LHCN-M2 (cell line): ENCODE data around the gene TCOF1. TPM values are rescaled to one million over a fixed set of nuclear protein-coding genes. Genes with fewer than 3 reads are reported as not detected.
"Not testable (repeated sequence)": the region's sequence is repeated elsewhere in the genome, so short reads cannot be mapped to it uniquely, and the experiment has no call there.

Experiments used
- DNase-seq: peaks from one replicate; pipeline ENCODE4 v3.0.0-alpha.2; 2012; ENCODE audit warnings: low read depth
- total RNA-seq: library from RNA; depleted of rRNA; stranded (reverse); fragments of >200 nt; gene quantifications from 2 replicates; pipeline ENCODE4 v1.2.3, GENCODE V29; 2014

Gene TCOF1
- total RNA-seq, 1 experiment from 2014 or later: 42.3 TPM

- no peak for DNase-seq
Measured at GRCh38 chr5:150404535-150404934, 47.0 kb downstream of the TCOF1 start.

- no peak for DNase-seq
Measured at GRCh38 chr5:150404941-150405816, 47.7 kb downstream of the TCOF1 start.

GRCh38 chr5:150406103-150406722 lies 48.7 kb downstream of the TCOF1 start:
- DNase-seq: no peak

GRCh38 chr5:150406723-150407095 lies 49.2 kb downstream of the TCOF1 start:
- no peak for DNase-seq

GRCh38 chr5:150407096-150407720 lies 49.7 kb downstream of the TCOF1 start:
- DNase-seq: no peak

- no peak for DNase-seq
Measured at GRCh38 chr5:150408231-150408943, 50.9 kb downstream of the TCOF1 start.

GRCh38 chr5:150409638-150410523 lies 52.4 kb downstream of the TCOF1 start:
- peak; percentile 86 for DNase-seq

GRCh38 chr5:150410524-150411244 lies 53.2 kb downstream of the TCOF1 start:
- peak; percentile 70 for DNase-seq

- DNase-seq: no peak
Measured at GRCh38 chr5:150411245-150411979, 53.9 kb downstream of the TCOF1 start.

- DNase-seq: no peak
Measured at GRCh38 chr5:150412319-150413175, 55.0 kb downstream of the TCOF1 start, which contains the start of gene CD74. CD74 (minus strand) TSS chr5:150412910; CDS start chr5:150412749, 161 bp downstream.

GRCh38 chr5:150413176-150413901 lies 55.8 kb downstream of the TCOF1 start:
- no peak for DNase-seq

GRCh38 chr5:150413902-150414790 lies 56.6 kb downstream of the TCOF1 start:
- DNase-seq: not testable (repeated sequence)

- DNase-seq: no peak
Measured at GRCh38 chr5:150419630-150420270, 62.3 kb downstream of the TCOF1 start.

GRCh38 chr5:150422075-150422474 lies 64.6 kb downstream of the TCOF1 start:
- no peak for DNase-seq

GRCh38 chr5:150422758-150423157 lies 65.3 kb downstream of the TCOF1 start:
- no peak for DNase-seq

- not testable (repeated sequence) for DNase-seq
Measured at GRCh38 chr5:150426165-150426564, 68.7 kb downstream of the TCOF1 start.
